ENCODE data around the gene NEURL3.

DNA sequence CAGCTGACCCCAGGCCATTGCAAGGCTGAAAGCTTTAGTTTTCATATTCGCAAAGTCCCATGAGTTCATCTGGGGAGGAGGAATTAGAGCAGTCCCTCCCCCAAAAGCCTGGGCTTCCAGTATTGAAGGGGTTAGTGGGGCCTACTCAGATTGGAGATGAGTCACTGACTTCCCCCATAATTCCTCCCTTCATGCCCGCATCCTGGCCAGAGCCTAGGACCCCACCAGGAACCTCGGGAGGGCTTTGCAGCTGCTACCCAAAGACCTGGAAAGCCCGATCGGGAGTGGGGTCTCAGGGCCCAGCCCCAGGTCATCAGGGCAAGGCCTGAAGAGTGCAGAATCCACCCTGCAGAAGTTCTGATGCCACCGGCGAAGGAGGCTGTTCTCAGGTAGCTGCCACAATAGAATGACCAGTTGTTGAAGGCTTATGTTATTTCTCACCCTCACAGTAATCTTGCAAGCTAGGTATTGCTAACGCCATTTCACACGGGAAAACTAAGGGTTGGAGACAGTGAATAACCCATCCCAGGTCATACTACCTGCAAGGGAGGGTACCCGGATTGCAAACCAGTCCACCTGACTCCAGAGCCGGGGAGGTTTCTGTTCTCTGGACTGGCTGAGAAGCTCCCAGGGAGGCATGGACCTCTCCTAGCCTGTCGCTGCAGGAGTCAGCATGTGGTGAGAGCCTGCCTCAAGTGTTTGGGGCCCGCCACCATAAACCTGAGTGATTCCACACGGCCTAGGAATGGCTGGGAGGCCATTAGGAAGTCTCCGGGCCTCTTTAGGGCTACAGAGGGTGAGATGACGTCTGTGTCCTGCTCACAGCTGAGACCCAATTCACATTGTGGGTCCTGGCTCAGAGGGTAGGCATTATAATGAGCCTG is 25.6 kb upstream of the NEURL3 start:
- TF ChIP-seq EZH2 (IDR thresholded peaks at IDR 0.05; ENCODE audit: borderline replicate concordance) (no peak), EZH2phosphoT487 (IDR thresholded peaks at IDR 0.05; ENCODE audit: low read depth, severe bottlenecking, unreplicated experiment) (no peak)
- TF ChIP-seq, protein P1, sequence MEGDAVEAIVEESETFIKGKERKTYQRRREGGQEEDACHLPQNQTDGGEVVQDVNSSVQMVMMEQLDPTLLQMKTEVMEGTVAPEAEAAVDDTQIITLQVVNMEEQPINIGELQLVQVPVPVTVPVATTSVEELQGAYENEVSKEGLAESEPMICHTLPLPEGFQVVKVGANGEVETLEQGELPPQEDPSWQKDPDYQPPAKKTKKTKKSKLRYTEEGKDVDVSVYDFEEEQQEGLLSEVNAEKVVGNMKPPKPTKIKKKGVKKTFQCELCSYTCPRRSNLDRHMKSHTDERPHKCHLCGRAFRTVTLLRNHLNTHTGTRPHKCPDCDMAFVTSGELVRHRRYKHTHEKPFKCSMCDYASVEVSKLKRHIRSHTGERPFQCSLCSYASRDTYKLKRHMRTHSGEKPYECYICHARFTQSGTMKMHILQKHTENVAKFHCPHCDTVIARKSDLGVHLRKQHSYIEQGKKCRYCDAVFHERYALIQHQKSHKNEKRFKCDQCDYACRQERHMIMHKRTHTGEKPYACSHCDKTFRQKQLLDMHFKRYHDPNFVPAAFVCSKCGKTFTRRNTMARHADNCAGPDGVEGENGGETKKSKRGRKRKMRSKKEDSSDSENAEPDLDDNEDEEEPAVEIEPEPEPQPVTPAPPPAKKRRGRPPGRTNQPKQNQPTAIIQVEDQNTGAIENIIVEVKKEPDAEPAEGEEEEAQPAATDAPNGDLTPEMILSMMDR (IDR thresholded peaks at IDR 0.05; ENCODE audit: poor library complexity), result no peak
